Pancreas (tissue), 10 donors: ENCODE data around the gene B4GAT1. TPM values are rescaled to one million over a fixed set of nuclear protein-coding genes. Genes with fewer than 3 reads are reported as not detected.
A peak's percentile ranks its signal among the peaks of the same experiment; 100 is the strongest.

Source experiments
- ATAC-seq, 4 donors: fragments of 200-7000 bp; cut with Tn5 transposase; one replicate each; pipeline versions ENCODE4 v1.8.0 to v1.9.1; 2020; ENCODE audit warnings: mild to moderate bottlenecking in 4 of 4, moderate library complexity in 4 of 4
- DNase-seq, 6 donors: peaks; one replicate each; pipeline ENCODE4 v3.0.0-alpha.2; 2020
- FAIRE-seq: peaks from 2 replicates; lab custom pipeline; 2012; peaks lifted over from hg19 to GRCh38; lab: Jason Lieb, UNC
- H3K27ac ChIP-seq, 4 donors: fragments of 200-600 bp; sonication (generic); 1 replicate in 3 of 4; 2 replicates in 1 of 4; pipeline versions ENCODE4 v1.5.0 to v1.8.0; 2020
- H3K27me3 ChIP-seq, 4 donors: fragments of 200-600 bp; one replicate each; pipeline ENCODE4 v1.8.0; 2021
- H3K36me3 ChIP-seq, 3 donors: fragments of 200-600 bp; sonication (generic) in 1 of 3; one replicate each; pipeline versions ENCODE4 v1.5.0 to v1.8.0; 2020 to 2021
- H3K4me1 ChIP-seq, 3 donors: fragments of 200-600 bp; one replicate each; pipeline ENCODE4 v1.8.0; 2021
- H3K4me3 ChIP-seq, 4 donors: fragments of 200-600 bp; sonication (generic) in 2 of 4; one replicate each; pipeline versions ENCODE4 v1.5.0 to v1.8.0; 2020 to 2021
- H3K9me3 ChIP-seq, 4 donors: fragments of 200-600 bp; one replicate each; pipeline ENCODE4 v1.8.0; 2021
- CTCF ChIP-seq, 4 donors: fragments of 200-600 bp; sonication (generic) in 3 of 4; IDR thresholded peaks; one replicate each; pipeline versions ENCODE4 v1.5.0 to v1.8.0; 2021; ENCODE audit warnings: antibody characterized with exemption in 4 of 4
- WGBS, 2 donors: extraction: QIAGEN DNeasy Blood & Tissue Kit; methylation state at CpG; one replicate each; pipeline ENCODE4 v1.1.7; 2013; 5-methylcytosine and 5-hydroxymethylcytosine counted together
- intact Hi-C, 3 donors: fragments of 100-400 bp; cut with DNase I; formaldehyde crosslinking; loops; one replicate each; pipeline versions ENCODE4 v1.11.1 to v1.14.2; 2022
- polyA plus RNA-seq, 2 donors: library from polyadenylated mRNA; stranded (reverse); fragments of 200-250 nt; gene quantifications; one replicate each; pipeline ENCODE4 v1.2.3, GENCODE V29; 2013
- total RNA-seq, 6 donors: library from RNA; stranded (reverse); fragmentation: NEBNext Ultra II Directional in 4 of 6; extraction: Animal tissue kit (Norgen Biotek cat#: 25700) in 4 of 6; gene quantifications; one replicate each; pipeline versions ENCODE4 v1.2.1 to v1.2.4, GENCODE V29; 2021 to 2023
- donor health status: healthy with polysubstance abuse.
- donor health status: DM: no; HTN: no; CAD: no; lungs with moderate emphysema.
- donor health status: DM: no; HTN: no; CAD: no.
- donor health status: control.
- donor health status: control.
- donor health status: Bipolar disorder and iron deficiency.
- donor health status: DM: yes; HTN: yes; CAD: no.
- donor health status: DM: no; HTN: no; CAD: no.
- donor health status: DM: no; HTN: no; CAD: no.
- donor health status: DM: yes; HTN: yes; CAD: no.

The B4GAT1 gene
- total and polyA plus RNA-seq, 8 donors, result 9.2 to 21.8 (median 12.0) TPM

DNA sequence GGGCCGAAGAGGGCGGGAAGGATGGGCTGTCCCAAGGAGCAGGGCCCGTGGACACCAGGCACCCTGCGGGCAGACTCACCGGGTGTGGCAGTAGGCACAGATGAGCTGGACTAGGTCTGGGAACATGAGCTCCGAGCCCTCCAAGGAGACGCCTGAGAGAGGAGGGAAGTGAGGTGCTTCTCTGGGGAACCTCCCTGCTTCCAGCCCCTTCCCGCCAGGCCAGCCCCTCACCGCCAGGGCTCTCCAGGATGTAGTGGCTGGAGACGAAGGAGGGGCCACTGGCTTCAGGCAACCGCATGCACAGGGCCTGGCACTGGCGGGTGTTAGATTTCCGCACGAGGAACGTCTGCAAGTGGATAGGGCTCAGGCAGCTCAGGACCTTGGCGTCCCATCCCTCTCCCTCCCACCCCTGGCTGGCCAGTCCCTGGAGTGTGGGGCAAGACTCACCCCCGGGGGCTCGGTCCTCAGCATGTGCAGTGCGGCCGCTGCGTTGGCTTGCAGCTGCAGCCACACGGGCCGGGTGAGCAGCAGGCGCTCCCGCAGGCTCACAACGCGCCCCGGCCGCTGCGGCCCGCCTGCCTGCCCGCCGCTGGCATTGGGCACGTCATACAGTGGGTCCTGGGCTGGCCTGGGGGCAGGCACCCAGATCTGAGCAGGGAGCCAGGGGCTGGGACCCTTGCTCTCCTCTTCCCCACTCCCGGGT lies 11.7 kb downstream of the B4GAT1 start:
- H3K27me3 ChIP-seq, result no peaks in the 10 kb centered on the region
- H3K4me1 ChIP-seq, result peaks cover 4 to 12% (median 10%) of the 10 kb centered on the region in 3 donors
- H3K27ac ChIP-seq, result peak overlapping the region; percentile 0 to 57 (median 20)
- FAIRE-seq, result no peak
- 20 to 21% methylated on average over 23 to 35 of the region's 35 CpGs for WGBS, 2 donors
- DNase-seq, result peak in 3 of 6 donors; percentile 36 to 83 (median 68)
- no peaks in the 10 kb centered on the region for H3K9me3 ChIP-seq
- TF ChIP-seq CTCF (IDR thresholded peaks at IDR 0.05), result no peak
- H3K36me3 ChIP-seq, result peaks cover 0 to 10% (median 9%) of the 10 kb centered on the region in 3 donors
- peak overlapping the region; percentile 10 to 68 (median 36) for H3K4me3 ChIP-seq
- peak; percentile 32 to 53 (median 40) for ATAC-seq
- intact Hi-C loops, result no loop called here

- peak overlapping the region in 1 of 4 donors; percentile 68 for H3K4me3 ChIP-seq
- 86 to 90% methylated on average over 32 to 42 of the region's 42 CpGs for WGBS, 2 donors
- H3K9me3 ChIP-seq, result no peaks in the 10 kb centered on the region
- peaks cover 4 to 12% (median 10%) of the 10 kb centered on the region in 3 donors for H3K4me1 ChIP-seq
- ATAC-seq (no peak), FAIRE-seq (no peak), DNase-seq (peak in 3 of 6 donors; percentile 51 to 85 (median 58))
- TF ChIP-seq CTCF (IDR thresholded peaks at IDR 0.05), result no peak
- no peaks in the 10 kb centered on the region for H3K27me3 ChIP-seq
- intact Hi-C loops, result no loop called here
- peaks cover 0 to 6% (median 5%) of the 10 kb centered on the region in 3 donors for H3K36me3 ChIP-seq
- no peak overlapping the region for H3K27ac ChIP-seq
Observed at GRCh38 chr11:66334605-66335442, 12.6 kb downstream of the B4GAT1 start.

DNA sequence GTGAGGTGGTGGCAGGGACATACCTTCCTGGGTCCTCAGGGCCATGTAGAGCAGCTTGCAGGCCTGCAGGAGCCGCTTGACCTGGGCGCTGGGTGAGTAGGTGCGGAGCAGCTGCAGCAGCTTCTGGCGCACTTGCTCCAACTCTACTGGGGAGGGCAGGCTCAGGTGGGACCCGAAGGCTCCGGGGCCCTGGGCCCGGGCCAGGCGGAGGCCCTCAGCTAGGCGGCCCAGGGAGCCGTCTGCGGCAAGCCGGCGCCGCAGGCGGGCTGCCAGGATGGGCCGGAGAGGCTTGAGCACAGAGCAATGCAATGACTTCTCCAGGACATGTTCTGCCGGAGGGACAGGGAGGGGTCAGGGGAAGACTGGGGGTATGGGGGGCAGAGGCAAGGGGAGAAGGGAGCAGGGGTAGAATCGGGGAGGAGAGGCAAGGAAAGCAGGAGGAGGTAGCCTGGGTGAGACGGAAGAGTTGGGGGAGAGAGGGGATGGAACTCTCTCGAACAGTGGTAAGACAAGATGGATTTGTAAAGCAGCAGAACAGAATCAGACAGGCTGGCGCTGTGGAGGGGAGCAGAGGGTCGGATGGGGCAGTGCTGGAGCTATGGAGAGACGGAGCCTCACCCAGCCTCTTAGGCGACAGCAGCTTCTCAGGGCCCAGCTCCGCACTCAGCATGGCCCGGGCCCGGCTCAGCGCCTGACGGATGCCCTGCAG lies 13.4 kb downstream of the B4GAT1 start:
- WGBS, 2 donors, result 84 to 93% methylated on average over 28 to 29 of the region's 29 CpGs
- no peak overlapping the region for H3K27ac ChIP-seq
- no peaks in the 10 kb centered on the region for H3K9me3 ChIP-seq
- intact Hi-C loops, result no loop called here
- no peak for TF ChIP-seq CTCF (IDR thresholded peaks at IDR 0.05)
- H3K27me3 ChIP-seq, result no peaks in the 10 kb centered on the region
- no peak for ATAC-seq
- peak in 3 of 6 donors; percentile 34 to 70 (median 52) for DNase-seq
- H3K36me3 ChIP-seq, result peaks cover 0 to under 1% (median 0%) of the 10 kb centered on the region in 3 donors
- H3K4me3 ChIP-seq, result no peak overlapping the region
- peaks cover 4 to 12% (median 10%) of the 10 kb centered on the region in 3 donors for H3K4me1 ChIP-seq
- FAIRE-seq, result no peak

DNA sequence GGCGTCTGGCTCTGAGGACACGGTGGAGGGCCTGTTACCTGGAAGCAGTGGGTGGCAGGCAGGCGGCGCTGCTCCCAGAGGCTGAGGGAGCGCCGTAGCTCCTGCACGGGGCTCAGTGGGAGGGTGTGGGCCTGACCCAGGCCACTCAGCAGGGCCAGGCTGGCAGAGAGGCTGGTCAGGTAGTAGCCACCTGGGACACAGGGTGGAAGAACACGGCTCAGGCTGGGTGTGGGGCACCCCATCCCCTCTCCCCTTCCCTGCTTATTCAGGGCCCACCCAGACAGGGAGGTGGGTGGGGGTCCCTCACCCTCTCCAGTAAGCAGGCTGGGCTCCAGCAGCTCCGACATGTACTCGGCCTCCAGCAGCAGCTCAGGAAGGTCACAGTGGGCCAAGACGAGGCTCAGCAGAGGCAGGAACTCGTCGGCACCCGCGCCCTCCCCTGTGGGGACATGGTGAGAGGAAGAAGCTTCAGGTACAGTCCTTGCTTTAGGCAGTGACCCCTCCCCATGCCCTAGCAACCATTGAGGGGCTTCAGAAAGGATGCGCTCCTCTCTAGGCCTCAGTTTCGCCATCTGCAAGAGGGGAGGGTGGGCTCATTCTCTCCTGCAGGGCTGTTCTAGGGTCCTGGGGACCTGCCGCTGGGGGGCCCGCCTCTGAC lies 14.1 kb downstream of the B4GAT1 start:
- peaks cover 4 to 12% (median 10%) of the 10 kb centered on the region in 3 donors for H3K4me1 ChIP-seq

More for the DNA sequence above, 14.1 kb downstream of the B4GAT1 start:
- no peak for ATAC-seq
- no peak overlapping the region for H3K4me3 ChIP-seq
- no peak for FAIRE-seq
- no peak overlapping the region for H3K27ac ChIP-seq
- no peaks in the 10 kb centered on the region for H3K27me3 ChIP-seq
- no peaks in the 10 kb centered on the region for H3K36me3 ChIP-seq
- intact Hi-C loops, result no loop called here
- DNase-seq, result peak in 3 of 6 donors; percentile 18 to 48 (median 45)
- WGBS, 2 donors, result 87 to 91% methylated on average over 16 to 19 of the region's 19 CpGs
- H3K9me3 ChIP-seq, result no peaks in the 10 kb centered on the region
- TF ChIP-seq CTCF (IDR thresholded peaks at IDR 0.05), result no peak
